Neural cell (in vitro differentiated cells): ENCODE results near the gene NUDT1. TPM values are rescaled to one million over a fixed set of nuclear protein-coding genes. Genes with fewer than 3 reads are reported as not detected.

Source experiments
- H2AFZ ChIP-seq: fragments of 200-600, 300-800 bp; sonication (generic), shearing (Covaris generic); 2 replicates; pipeline ENCODE4 v1.6.0; 2014; ENCODE audit warnings: low read depth, mild to moderate bottlenecking, antibody characterized with exemption, low read length, moderate library complexity
- H3F3A ChIP-seq: fragments of 200-600 bp; shearing (Covaris generic); 2 replicates; pipeline ENCODE4 v1.6.1; 2016; ENCODE audit warnings: mild to moderate bottlenecking, moderate library complexity, mixed read lengths, antibody characterized with exemption, low read length; ENCODE audit not compliant: insufficient read depth, poor library complexity, severe bottlenecking
- H3K27ac ChIP-seq: fragments of 200-600, 300-800 bp; sonication (generic), shearing (Covaris generic); 2 replicates; pipeline ENCODE4 v1.5.1; 2014; ENCODE audit warnings: mild to moderate bottlenecking, low read length, moderate library complexity
- H3K27me3 ChIP-seq: fragments of 300-800, 200-600 bp; sonication (generic), shearing (Covaris generic); 2 replicates; pipeline ENCODE4 v1.6.0; 2014; ENCODE audit warnings: mild to moderate bottlenecking, low read depth, low read length, moderate library complexity; ENCODE audit not compliant: insufficient read depth
- H3K36me3 ChIP-seq: fragments of 300-800, 200-600 bp; sonication (generic), shearing (Covaris generic); 2 replicates; pipeline ENCODE4 v1.5.1; 2014; ENCODE audit warnings: mild to moderate bottlenecking, antibody characterized with exemption, low read length, moderate library complexity; ENCODE audit not compliant: insufficient read depth
- H3K4me2 ChIP-seq: fragments of 300-800, 200-600 bp; sonication (generic), shearing (Covaris generic); 2 replicates; pipeline ENCODE4 v1.6.0; 2014; ENCODE audit warnings: mild to moderate bottlenecking, low read length
- H3K4me3 ChIP-seq: fragments of 300-800, 200-600 bp; sonication (generic), shearing (Covaris generic); 2 replicates; pipeline ENCODE4 v1.5.1; 2014; ENCODE audit warnings: mild to moderate bottlenecking, low read length, moderate library complexity
- H3K79me2 ChIP-seq: fragments of 200-600 bp; shearing (Covaris generic); replicated peaks from 2 replicates; pipeline ENCODE4 v1.6.0; 2014; ENCODE audit warnings: mild to moderate bottlenecking, low read length, moderate library complexity; ENCODE audit not compliant: insufficient read depth
- H3K9ac ChIP-seq: fragments of 300-800, 200-600 bp; sonication (generic), shearing (Covaris generic); 2 replicates; pipeline ENCODE4 v1.6.1; 2016; ENCODE audit warnings: mild to moderate bottlenecking, low read length, mixed read lengths
- H3K9me2 ChIP-seq: fragments of 200-600 bp; shearing (Covaris generic); 2 replicates; pipeline ENCODE4 v1.6.1; 2016; ENCODE audit warnings: mild to moderate bottlenecking, low read length, mixed read lengths; ENCODE audit not compliant: insufficient read depth
- H3K9me3 ChIP-seq: fragments of 200-600, 300-800 bp; sonication (generic), shearing (Covaris generic); 2 replicates; pipeline ENCODE4 v1.6.1; 2016; ENCODE audit warnings: mild to moderate bottlenecking, mixed run types, low read length, moderate library complexity, mixed read lengths
- H4K20me1 ChIP-seq: fragments of 200-600 bp; shearing (Covaris generic); 2 replicates; pipeline ENCODE4 v1.6.1; 2016; ENCODE audit warnings: mild to moderate bottlenecking, mixed run types; ENCODE audit not compliant: insufficient read depth
- CTCF ChIP-seq: fragments of 450-650 bp; IDR thresholded peaks from 2 replicates; pipeline ENCODE4 v1.5.1; 2014; ENCODE audit warnings: antibody characterized with exemption, mild to moderate bottlenecking, moderate library complexity; ENCODE audit not compliant: poor library complexity, severe bottlenecking
- EP300 ChIP-seq: fragments of 450-650 bp; conservative IDR thresholded peaks from 2 replicates; pipeline ENCODE4 v1.6.1; 2014; ENCODE audit warnings: antibody characterized with exemption, mild to moderate bottlenecking, moderate library complexity; ENCODE audit not compliant: poor library complexity, severe bottlenecking
- EZH2 ChIP-seq: fragments of 200-600, 300-800 bp; shearing (Covaris generic), sonication (generic); IDR thresholded peaks from 2 replicates; pipeline ENCODE4 v1.6.1; 2014; ENCODE audit warnings: antibody characterized with exemption, low read length, borderline replicate concordance, mild to moderate bottlenecking; ENCODE audit not compliant: insufficient read depth, poor library complexity, severe bottlenecking
- MXI1 ChIP-seq: fragments of 450-650 bp; conservative IDR thresholded peaks from 2 replicates; pipeline ENCODE4 v1.6.1; 2014; ENCODE audit warnings: antibody characterized with exemption, mild to moderate bottlenecking; ENCODE audit not compliant: poor library complexity, severe bottlenecking
- POLR2AphosphoS5 ChIP-seq: IDR thresholded peaks from 2 replicates; pipeline ENCODE4 v1.6.1; 2012
- RAD21 ChIP-seq: fragments of 450-650 bp; conservative IDR thresholded peaks from 2 replicates; pipeline ENCODE4 v1.6.1; 2014; ENCODE audit warnings: antibody characterized with exemption, mild to moderate bottlenecking, moderate library complexity
- SMC3 ChIP-seq: fragments of 450-650 bp; conservative IDR thresholded peaks from 2 replicates; pipeline ENCODE4 v1.6.1; 2014; ENCODE audit warnings: antibody characterized with exemption, mild to moderate bottlenecking, moderate library complexity; ENCODE audit not compliant: poor library complexity
- TAF1 ChIP-seq: IDR thresholded peaks from 2 replicates; pipeline ENCODE4 v1.6.1; 2012; ENCODE audit warnings: low read depth
- polyA plus RNA-seq: library from polyadenylated mRNA; depleted of rRNA; stranded (reverse); fragments of >200 nt; gene quantifications from 2 replicates; pipeline ENCODE4 v1.2.3, GENCODE V29; 2014
- TF ChIP-seq, protein P1 (sequence below): IDR thresholded peaks from 2 replicates; pipeline ENCODE4 v1.6.1; 2012; ENCODE audit warnings: borderline replicate concordance

Gene NUDT1
- polyA plus RNA-seq, 1 donor from 2014 or later: 67.8 TPM

- no peaks in the 10 kb centered on the region for H3K36me3 ChIP-seq
Measured at GRCh38 chr7:2224491-2224928, 17.5 kb upstream of the NUDT1 start.

GRCh38 chr7:2224934-2225333 is 17.1 kb upstream of the NUDT1 start:
- no peak for TF ChIP-seq EZH2
- no peaks in the 10 kb centered on the region for H3K79me2 ChIP-seq
- H4K20me1 ChIP-seq: no peaks in the 10 kb centered on the region
- H3K27me3 ChIP-seq: no peaks in the 10 kb centered on the region
- H3K9ac ChIP-seq: no peak overlapping the region
- no peaks in the 10 kb centered on the region for H3K36me3 ChIP-seq
- H3K27ac ChIP-seq: no peak overlapping the region
- no peak overlapping the region for H3K4me2 ChIP-seq
- H3K9me3 ChIP-seq: no peaks in the 10 kb centered on the region
- H2AFZ ChIP-seq: no peak overlapping the region
- no peak overlapping the region for H3K4me3 ChIP-seq
- no peaks in the 10 kb centered on the region for H3K9me2 ChIP-seq
- no peaks in the 10 kb centered on the region for H3F3A ChIP-seq

More at GRCh38 chr7:2224491-2224928, 17.5 kb upstream of the NUDT1 start:
- Histone ChIP-seq H3K9me2 (no peaks in the 10 kb centered on the region), H2AFZ (no peak overlapping the region), H3F3A (no peaks in the 10 kb centered on the region), H3K79me2 (no peaks in the 10 kb centered on the region), H3K4me2 (no peak overlapping the region), H4K20me1 (no peaks in the 10 kb centered on the region), H3K27ac (no peak overlapping the region), H3K9ac (no peak overlapping the region), H3K9me3 (no peaks in the 10 kb centered on the region), H3K4me3 (no peak overlapping the region), H3K27me3 (no peaks in the 10 kb centered on the region)
- TF ChIP-seq MXI1 (no peak), EZH2 (no peak), TAF1 (no peak), RAD21 (no peak), SMC3 (no peak)
- TF ChIP-seq, protein P1, sequence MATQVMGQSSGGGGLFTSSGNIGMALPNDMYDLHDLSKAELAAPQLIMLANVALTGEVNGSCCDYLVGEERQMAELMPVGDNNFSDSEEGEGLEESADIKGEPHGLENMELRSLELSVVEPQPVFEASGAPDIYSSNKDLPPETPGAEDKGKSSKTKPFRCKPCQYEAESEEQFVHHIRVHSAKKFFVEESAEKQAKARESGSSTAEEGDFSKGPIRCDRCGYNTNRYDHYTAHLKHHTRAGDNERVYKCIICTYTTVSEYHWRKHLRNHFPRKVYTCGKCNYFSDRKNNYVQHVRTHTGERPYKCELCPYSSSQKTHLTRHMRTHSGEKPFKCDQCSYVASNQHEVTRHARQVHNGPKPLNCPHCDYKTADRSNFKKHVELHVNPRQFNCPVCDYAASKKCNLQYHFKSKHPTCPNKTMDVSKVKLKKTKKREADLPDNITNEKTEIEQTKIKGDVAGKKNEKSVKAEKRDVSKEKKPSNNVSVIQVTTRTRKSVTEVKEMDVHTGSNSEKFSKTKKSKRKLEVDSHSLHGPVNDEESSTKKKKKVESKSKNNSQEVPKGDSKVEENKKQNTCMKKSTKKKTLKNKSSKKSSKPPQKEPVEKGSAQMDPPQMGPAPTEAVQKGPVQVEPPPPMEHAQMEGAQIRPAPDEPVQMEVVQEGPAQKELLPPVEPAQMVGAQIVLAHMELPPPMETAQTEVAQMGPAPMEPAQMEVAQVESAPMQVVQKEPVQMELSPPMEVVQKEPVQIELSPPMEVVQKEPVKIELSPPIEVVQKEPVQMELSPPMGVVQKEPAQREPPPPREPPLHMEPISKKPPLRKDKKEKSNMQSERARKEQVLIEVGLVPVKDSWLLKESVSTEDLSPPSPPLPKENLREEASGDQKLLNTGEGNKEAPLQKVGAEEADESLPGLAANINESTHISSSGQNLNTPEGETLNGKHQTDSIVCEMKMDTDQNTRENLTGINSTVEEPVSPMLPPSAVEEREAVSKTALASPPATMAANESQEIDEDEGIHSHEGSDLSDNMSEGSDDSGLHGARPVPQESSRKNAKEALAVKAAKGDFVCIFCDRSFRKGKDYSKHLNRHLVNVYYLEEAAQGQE: no peak

DNA sequence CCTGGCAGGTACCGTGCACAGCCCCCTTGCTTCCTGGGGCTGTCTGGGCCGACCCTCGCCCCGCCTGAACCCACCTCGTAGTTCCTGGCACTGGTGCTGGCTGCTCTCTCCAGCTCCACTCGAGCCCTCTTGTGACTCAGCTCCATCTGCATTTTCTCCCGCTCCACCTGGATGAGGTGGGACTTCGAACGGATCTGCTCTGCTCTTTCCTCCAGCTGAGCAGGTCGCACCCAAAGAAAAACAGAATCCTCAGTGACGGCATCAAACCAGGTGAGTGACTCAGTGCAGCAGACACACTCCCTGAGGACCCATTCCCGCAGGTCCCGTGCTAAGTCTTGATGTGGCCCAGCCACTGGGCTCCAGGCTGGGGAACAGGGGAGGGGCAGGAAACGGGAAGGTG is 16.7 kb upstream of the NUDT1 start:
- H3K27me3 ChIP-seq: no peaks in the 10 kb centered on the region
- no peak overlapping the region for H3K9ac ChIP-seq
- H2AFZ ChIP-seq: no peak overlapping the region
- H3K36me3 ChIP-seq: no peaks in the 10 kb centered on the region
- no peaks in the 10 kb centered on the region for H3K9me3 ChIP-seq
- no peak overlapping the region for H3K27ac ChIP-seq
- H4K20me1 ChIP-seq: no peaks in the 10 kb centered on the region
- no peak overlapping the region for H3K4me3 ChIP-seq
- TF ChIP-seq MXI1 (no peak), CTCF (no peak), SMC3 (no peak), POLR2AphosphoS5 (no peak), EP300 (no peak), EZH2 (no peak), TAF1 (no peak), RAD21 (no peak)
- TF ChIP-seq, protein P1: no peak
- H3K4me2 ChIP-seq: no peak overlapping the region
- no peaks in the 10 kb centered on the region for H3K79me2 ChIP-seq
- no peaks in the 10 kb centered on the region for H3F3A ChIP-seq
- H3K9me2 ChIP-seq: no peaks in the 10 kb centered on the region
